ENCODE results near the gene LILRB5. TPM values are rescaled to one million over a fixed set of nuclear protein-coding genes. Genes with fewer than 3 reads are reported as not detected.
A peak's percentile ranks its signal among the peaks of the same experiment; 100 is the strongest.
"Not testable (repeated sequence)": the region's sequence is repeated elsewhere in the genome, so short reads cannot be mapped to it uniquely, and the experiment has no call there.

Gene LILRB5
- total RNA-seq, 2 donors from 2014 or later = 3.1 to 6.6 TPM

GRCh38 chr19:54229146-54229545 is 27.9 kb downstream of the LILRB5 start:
- WGBS, 2 donors = 67 to 72% methylated on average over 8 of the region's 8 CpGs
- H3K9me3 ChIP-seq = no peaks in the 10 kb centered on the region
- H3K4me1 ChIP-seq = no peaks in the 10 kb centered on the region
- DNase-seq (no peak), ATAC-seq (no peak)
- H3K27ac ChIP-seq = no peak overlapping the region
- TF ChIP-seq CTCF (IDR thresholded peaks at IDR 0.05) (no peak), POLR2A (IDR thresholded peaks at IDR 0.05) (no peak)
- no peaks in the 10 kb centered on the region for H3K36me3 ChIP-seq (replicated peaks in 1 of 2; ENCODE audit: insufficient read depth in 1 of 2, low read depth in 2 of 2)
- no peak overlapping the region for H3K4me3 ChIP-seq
- no peaks in the 10 kb centered on the region for H3K27me3 ChIP-seq
- intact Hi-C loops (cut with DNase I) = no loop called here

GRCh38 chr19:54224619-54225018 is 32.5 kb downstream of the LILRB5 start:
- intact Hi-C loops (cut with DNase I); H3K27me3 ChIP-seq; H3K27ac ChIP-seq; H3K36me3 ChIP-seq (replicated peaks in 1 of 2; ENCODE audit: insufficient read depth in 1 of 2, low read depth in 2 of 2); H3K4me3 ChIP-seq; H3K4me1 ChIP-seq; ATAC-seq; DNase-seq; H3K9me3 ChIP-seq: not testable (repeated sequence)
- 47 to 68% methylated on average over 9 to 10 of the region's 10 CpGs for WGBS, 2 donors

GRCh38 chr19:54223937-54224281 is 33.2 kb downstream of the LILRB5 start:
- H3K36me3 ChIP-seq (replicated peaks in 1 of 2; ENCODE audit: insufficient read depth in 1 of 2, low read depth in 2 of 2); H3K4me3 ChIP-seq; H3K4me1 ChIP-seq; H3K27me3 ChIP-seq; intact Hi-C loops (cut with DNase I); ATAC-seq; DNase-seq; H3K9me3 ChIP-seq; H3K27ac ChIP-seq: not testable (repeated sequence)
- 37 to 38% methylated on average over 5 of the region's 5 CpGs for WGBS, 2 donors

GRCh38 chr19:54223277-54223936 is 33.7 kb downstream of the LILRB5 start:
- DNase-seq; H3K27ac ChIP-seq; H3K4me3 ChIP-seq; intact Hi-C loops (cut with DNase I); H3K27me3 ChIP-seq; H3K36me3 ChIP-seq (replicated peaks in 1 of 2; ENCODE audit: insufficient read depth in 1 of 2, low read depth in 2 of 2); H3K4me1 ChIP-seq; H3K9me3 ChIP-seq: not testable (repeated sequence)
- whole genome bisulfite sequencing, 2 donors = 31 to 38% methylated on average over 11 to 14 of the region's 14 CpGs
- peak; percentile 23 for ATAC-seq

GRCh38 chr19:54222474-54223276 is 34.4 kb downstream of the LILRB5 start, which contains the start of gene LILRB3:
LILRB3 (minus strand) TSS chr19:54223007; CDS start chr19:54222976, 31 bp downstream.
- TF ChIP-seq POLR2A (IDR thresholded peaks at IDR 0.05) = peak in 1 of 3 donors; percentile 29
- H3K27me3 ChIP-seq; H3K9me3 ChIP-seq; H3K27ac ChIP-seq; H3K4me1 ChIP-seq; H3K36me3 ChIP-seq (replicated peaks in 1 of 2; ENCODE audit: insufficient read depth in 1 of 2, low read depth in 2 of 2); DNase-seq; intact Hi-C loops (cut with DNase I); H3K4me3 ChIP-seq: not testable (repeated sequence)
- ATAC-seq = peak; percentile 39
- 46% methylated on average over 11 to 16 of the region's 16 CpGs for WGBS, 2 donors

- H3K9me3 ChIP-seq; H3K4me1 ChIP-seq; H3K4me3 ChIP-seq; H3K27ac ChIP-seq; H3K27me3 ChIP-seq; DNase-seq; ATAC-seq; H3K36me3 ChIP-seq (replicated peaks in 1 of 2; ENCODE audit: insufficient read depth in 1 of 2, low read depth in 2 of 2); intact Hi-C loops (cut with DNase I): not testable (repeated sequence)
- WGBS, 2 donors = 60 to 79% methylated on average over 1 to 6 of the region's 7 CpGs
These were observed 35.1 kb downstream of the LILRB5 start for GRCh38 chr19:54221947-54222346.

- intact Hi-C loops (cut with DNase I); H3K27ac ChIP-seq; ATAC-seq; H3K9me3 ChIP-seq; DNase-seq; H3K27me3 ChIP-seq; H3K4me3 ChIP-seq; H3K4me1 ChIP-seq; H3K36me3 ChIP-seq (replicated peaks in 1 of 2; ENCODE audit: insufficient read depth in 1 of 2, low read depth in 2 of 2): not testable (repeated sequence)
- WGBS, 2 donors = 71% methylated on average over 5 of the region's 5 CpGs; no CpG with 5 or more reads in 1 of the 2 donors
These were observed 37.4 kb downstream of the LILRB5 start for GRCh38 chr19:54219702-54220101.

Data from body of pancreas (tissue), 4 donors.